ENCODE results near the gene CAMP. TPM values are rescaled to one million over a fixed set of nuclear protein-coding genes. Genes with fewer than 3 reads are reported as not detected.

The CAMP gene
- total RNA-seq, 1 experiment from 2014 or later = not detected

- Mint-ChIP-seq H3K4me3 (ENCODE audit: unreplicated experiment) (no peak overlapping the region), H3K9me3 (ENCODE audit: unreplicated experiment) (no peaks in the 10 kb centered on the region), H3K4me1 (ENCODE audit: low read depth, unreplicated experiment) (no peaks in the 10 kb centered on the region), H3K27me3 (ENCODE audit: insufficient read depth, unreplicated experiment) (no peaks in the 10 kb centered on the region), H3K27ac (ENCODE audit: unreplicated experiment) (no peak overlapping the region), H3K36me3 (ENCODE audit: insufficient read depth, unreplicated experiment) (peaks cover 26% of the 10 kb centered on the region)
- no peak for DNase-seq
- H3K36me3 ChIP-seq (ENCODE audit: control insufficient read depth, insufficient read depth, low read length) = no peaks in the 10 kb centered on the region; the same call in 1 of the 2 replicates
- BruUV-seq (replicated peaks) = TSS peak; percentile 3
- ChIA-PET POLR2A (interaction anchor here (0.8 kb wide), 1 partner anchor 60 kb away, joined by 4 read pairs; the partner anchor contains the start of gene CDC25A), CTCF (interaction anchor here (0.7 to 1.8 kb wide), 2 partner anchors 54 to 188 kb away, joined by 6 to 7 read pairs; no protein-coding TSS in a partner anchor)
- H3K9me3 ChIP-seq = no peaks in the 10 kb centered on the region
- intact Hi-C loops (cut with micrococcal nuclease; ENCODE audit: unreplicated experiment) = no loop called here
- TF ChIP-seq, protein P1, sequence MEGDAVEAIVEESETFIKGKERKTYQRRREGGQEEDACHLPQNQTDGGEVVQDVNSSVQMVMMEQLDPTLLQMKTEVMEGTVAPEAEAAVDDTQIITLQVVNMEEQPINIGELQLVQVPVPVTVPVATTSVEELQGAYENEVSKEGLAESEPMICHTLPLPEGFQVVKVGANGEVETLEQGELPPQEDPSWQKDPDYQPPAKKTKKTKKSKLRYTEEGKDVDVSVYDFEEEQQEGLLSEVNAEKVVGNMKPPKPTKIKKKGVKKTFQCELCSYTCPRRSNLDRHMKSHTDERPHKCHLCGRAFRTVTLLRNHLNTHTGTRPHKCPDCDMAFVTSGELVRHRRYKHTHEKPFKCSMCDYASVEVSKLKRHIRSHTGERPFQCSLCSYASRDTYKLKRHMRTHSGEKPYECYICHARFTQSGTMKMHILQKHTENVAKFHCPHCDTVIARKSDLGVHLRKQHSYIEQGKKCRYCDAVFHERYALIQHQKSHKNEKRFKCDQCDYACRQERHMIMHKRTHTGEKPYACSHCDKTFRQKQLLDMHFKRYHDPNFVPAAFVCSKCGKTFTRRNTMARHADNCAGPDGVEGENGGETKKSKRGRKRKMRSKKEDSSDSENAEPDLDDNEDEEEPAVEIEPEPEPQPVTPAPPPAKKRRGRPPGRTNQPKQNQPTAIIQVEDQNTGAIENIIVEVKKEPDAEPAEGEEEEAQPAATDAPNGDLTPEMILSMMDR (IDR thresholded peaks at IDR 0.05; ENCODE audit: insufficient read depth in 1 of 2, low read depth in 1 of 2, low read length in 1 of 2, severe bottlenecking in 1 of 2, unreplicated experiment in 1 of 2) = no peak
- H3K4me3 ChIP-seq (ENCODE audit: low read depth, low read length) = no peak overlapping the region
- no peaks in the 10 kb centered on the region for H3K4me1 ChIP-seq
- H3K27me3 ChIP-seq (replicated peaks; ENCODE audit: control insufficient read depth, insufficient read depth, low read length) = no peaks in the 10 kb centered on the region
These were observed 25.0 kb downstream of the CAMP start for GRCh38 chr3:48248095-48248850.

DNA sequence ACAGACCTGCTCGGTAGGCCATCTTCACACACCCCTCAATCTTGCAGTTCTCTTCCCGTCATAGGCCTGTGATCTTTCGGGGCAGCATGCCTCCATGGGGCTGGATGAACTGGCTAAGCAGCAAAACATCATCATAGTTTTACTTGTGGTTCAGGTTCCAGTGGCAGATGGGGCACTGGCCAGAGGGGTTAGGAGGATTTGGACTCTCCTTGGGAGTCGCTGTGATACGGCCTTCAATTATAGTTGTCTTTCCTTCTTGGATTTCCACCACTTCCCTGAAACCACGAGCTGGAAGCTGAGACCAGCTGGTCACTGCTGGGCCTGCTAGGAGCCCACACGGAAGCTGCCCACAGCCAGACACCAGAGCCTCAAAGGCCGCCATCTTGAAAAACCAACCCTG, 33.3 kb downstream of the CAMP start:
- POLR2A ChIA-PET = interaction anchor here (0.6 kb wide), 1 partner anchor 1045 kb away, joined by 9 read pairs; no protein-coding TSS in a partner anchor
- no peak for DNase-seq
- no peaks in the 10 kb centered on the region for H3K36me3 ChIP-seq (ENCODE audit: control insufficient read depth, insufficient read depth, low read length)
- no peaks in the 10 kb centered on the region for H3K27me3 Mint-ChIP-seq (ENCODE audit: insufficient read depth, unreplicated experiment)
- intact Hi-C loops (cut with micrococcal nuclease; ENCODE audit: unreplicated experiment) = no loop called here
- BruUV-seq (replicated peaks) = no TSS peak
- no peak overlapping the region for H3K4me3 Mint-ChIP-seq (ENCODE audit: unreplicated experiment)
- H3K4me3 ChIP-seq (ENCODE audit: low read depth, low read length) = no peak overlapping the region
- no peaks in the 10 kb centered on the region for H3K9me3 Mint-ChIP-seq (ENCODE audit: unreplicated experiment)
- H3K36me3 Mint-ChIP-seq (ENCODE audit: insufficient read depth, unreplicated experiment) = peaks cover 7% of the 10 kb centered on the region
- H3K9me3 ChIP-seq = no peaks in the 10 kb centered on the region
- CTCF ChIA-PET = interaction anchor here (1.3 kb wide), 1 partner anchor 180 kb away, joined by 3 read pairs; no protein-coding TSS in a partner anchor
- no peaks in the 10 kb centered on the region for H3K4me1 ChIP-seq
- H3K4me1 Mint-ChIP-seq (ENCODE audit: low read depth, unreplicated experiment) = no peaks in the 10 kb centered on the region
- H3K27me3 ChIP-seq (replicated peaks; ENCODE audit: control insufficient read depth, insufficient read depth, low read length) = no peaks in the 10 kb centered on the region
- TF ChIP-seq, protein P1 (IDR thresholded peaks at IDR 0.05; ENCODE audit: insufficient read depth in 1 of 2, low read depth in 1 of 2, low read length in 1 of 2, severe bottlenecking in 1 of 2, unreplicated experiment in 1 of 2) = no peak
- no peak overlapping the region for H3K27ac Mint-ChIP-seq (ENCODE audit: unreplicated experiment)

DNA sequence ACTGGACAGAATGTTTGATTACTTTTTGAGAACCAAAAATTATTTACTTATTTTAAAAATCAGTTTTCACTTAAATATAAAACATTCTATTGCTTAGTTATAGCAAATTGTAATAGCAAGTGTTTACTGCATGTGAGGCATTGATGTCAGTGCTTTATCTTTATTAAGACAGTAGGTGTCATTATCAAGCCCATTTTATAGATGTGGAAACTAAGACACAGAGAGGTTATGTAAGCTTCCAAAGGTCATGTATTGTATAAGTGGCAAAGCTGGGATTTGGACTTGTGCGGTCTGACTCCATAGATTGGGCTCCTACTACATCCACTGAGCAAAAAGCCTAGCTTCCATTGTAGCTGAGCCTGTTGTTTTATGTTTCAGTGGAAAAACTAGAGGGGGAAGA, 35.2 kb downstream of the CAMP start:
- TF ChIP-seq, protein P1 (IDR thresholded peaks at IDR 0.05; ENCODE audit: insufficient read depth in 1 of 2, low read depth in 1 of 2, low read length in 1 of 2, severe bottlenecking in 1 of 2, unreplicated experiment in 1 of 2) = no peak
- H3K36me3 ChIP-seq (ENCODE audit: control insufficient read depth, insufficient read depth, low read length) = no peaks in the 10 kb centered on the region
- no peak for DNase-seq
- H3K4me3 ChIP-seq (ENCODE audit: low read depth, low read length) = no peak overlapping the region
- H3K9me3 ChIP-seq = no peaks in the 10 kb centered on the region
- H3K4me3 Mint-ChIP-seq (ENCODE audit: unreplicated experiment) = no peak overlapping the region
- H3K4me1 Mint-ChIP-seq (ENCODE audit: low read depth, unreplicated experiment) = no peaks in the 10 kb centered on the region
- intact Hi-C loops (cut with micrococcal nuclease; ENCODE audit: unreplicated experiment) = no loop called here
- ChIA-PET CTCF (no interaction called here), POLR2A (no interaction called here)
- no peaks in the 10 kb centered on the region for H3K27me3 Mint-ChIP-seq (ENCODE audit: insufficient read depth, unreplicated experiment)
- H3K9me3 Mint-ChIP-seq (ENCODE audit: unreplicated experiment) = no peaks in the 10 kb centered on the region
- H3K27ac Mint-ChIP-seq (ENCODE audit: unreplicated experiment) = no peak overlapping the region
- H3K36me3 Mint-ChIP-seq (ENCODE audit: insufficient read depth, unreplicated experiment) = peaks cover 6% of the 10 kb centered on the region
- H3K4me1 ChIP-seq = no peaks in the 10 kb centered on the region
- no TSS peak for BruUV-seq (replicated peaks)
- no peaks in the 10 kb centered on the region for H3K27me3 ChIP-seq (replicated peaks; ENCODE audit: control insufficient read depth, insufficient read depth, low read length)
